NT2/D1 (cell line): ENCODE results near the gene TUBB3.

ENCODE experiments used
- SUZ12 ChIP-seq: IDR thresholded peaks from 2 replicates; pipeline ENCODE4 v1.6.1; 2011; ENCODE audit not compliant: insufficient read length, insufficient read depth; ENCODE audit errors: extremely low read depth
- YY1 ChIP-seq: IDR thresholded peaks from 2 replicates; pipeline ENCODE4 v1.6.1; 2011; ENCODE audit not compliant: insufficient read length, insufficient read depth
- ZNF274 ChIP-seq: IDR thresholded peaks from 2 replicates; pipeline ENCODE4 v1.6.1; 2011; ENCODE audit warnings: mild to moderate bottlenecking, low read depth, low read length

DNA sequence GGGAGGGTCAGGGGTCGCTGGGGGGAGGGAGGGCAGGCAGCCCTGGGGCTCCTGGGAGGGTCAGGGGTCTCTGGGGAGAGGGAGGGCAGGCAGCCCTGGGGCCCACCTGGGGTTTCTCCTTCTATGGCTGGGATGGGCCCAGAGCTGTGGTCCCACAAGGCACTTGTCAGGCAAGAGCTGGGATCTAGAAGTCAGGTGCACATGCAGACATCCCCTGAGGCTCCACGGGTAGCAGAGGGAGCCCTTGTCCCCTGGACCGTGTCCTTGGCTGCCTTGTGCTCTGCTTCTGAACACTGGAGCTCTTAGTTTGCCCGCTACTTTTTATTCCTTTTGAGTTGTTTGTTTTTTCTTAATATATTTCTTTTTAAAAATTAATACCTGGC, 1.8 kb downstream of the TUBB3 start:
- TF ChIP-seq SUZ12 (no peak), YY1 (no peak), ZNF274 (no peak)
